HG03060 (cell line): ENCODE data around the gene GPS1.

Experiments used
- ATAC-seq: cut with Tn5 transposase; IDR thresholded peaks from one replicate; pipeline ENCODE4 v1.9.1; 2021; ENCODE audit warnings: low read depth, moderate number of reproducible peaks; ENCODE audit not compliant: unreplicated experiment

The GPS1 gene

DNA sequence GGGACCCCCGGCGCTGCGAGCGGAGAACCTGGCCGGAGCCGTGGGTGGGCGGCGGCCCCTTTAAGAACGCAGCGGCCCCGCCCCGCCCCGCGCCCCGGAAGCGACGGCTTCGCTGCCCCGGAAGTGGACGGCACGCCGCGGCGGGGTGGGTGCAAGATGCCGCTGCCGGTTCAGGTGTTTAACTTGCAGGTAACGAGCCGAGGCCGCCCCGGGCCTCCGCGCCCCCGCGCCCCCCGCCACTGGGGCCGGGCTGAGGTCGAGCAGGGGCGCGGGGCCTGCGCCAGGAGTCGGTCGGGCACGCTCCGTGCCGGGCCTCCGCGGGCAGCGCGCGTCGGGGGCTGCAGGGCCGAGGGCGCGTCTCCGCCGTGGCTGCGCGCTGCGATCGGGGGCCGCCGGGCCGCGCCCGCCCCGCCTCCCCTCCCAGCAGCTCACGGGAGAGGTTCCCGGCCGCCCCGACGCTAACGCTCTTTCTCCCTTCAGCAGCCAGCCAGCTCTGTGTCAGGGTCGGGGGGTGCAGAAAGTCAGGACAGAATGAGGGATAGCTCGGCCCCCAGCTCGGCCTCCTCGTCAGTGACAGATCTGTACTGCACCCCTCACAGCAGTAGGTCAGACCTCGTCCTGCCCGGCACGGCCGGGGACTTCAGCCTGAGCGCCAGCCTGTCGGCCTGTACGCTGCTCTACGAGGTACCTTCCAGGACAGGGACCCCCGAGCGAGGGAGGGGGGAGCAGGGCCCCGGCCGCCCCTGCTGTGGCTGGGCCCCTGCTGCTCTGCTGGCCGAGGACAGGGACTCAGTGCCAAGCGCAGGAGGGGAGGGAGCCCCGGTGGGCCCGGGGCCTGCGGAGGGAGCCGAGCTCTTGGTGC lies at the start of gene GPS1, which contains the start of gene RFNG:
GPS1 (plus strand) TSS at position 123 of the 862 bp plus-strand sequence; CDS start at position 157, 34 bp downstream.
RFNG (minus strand) TSS at position 36 of the 862 bp plus-strand sequence. CDS start 45 bp downstream, outside the sequence.
- no peak for ATAC-seq

DNA sequence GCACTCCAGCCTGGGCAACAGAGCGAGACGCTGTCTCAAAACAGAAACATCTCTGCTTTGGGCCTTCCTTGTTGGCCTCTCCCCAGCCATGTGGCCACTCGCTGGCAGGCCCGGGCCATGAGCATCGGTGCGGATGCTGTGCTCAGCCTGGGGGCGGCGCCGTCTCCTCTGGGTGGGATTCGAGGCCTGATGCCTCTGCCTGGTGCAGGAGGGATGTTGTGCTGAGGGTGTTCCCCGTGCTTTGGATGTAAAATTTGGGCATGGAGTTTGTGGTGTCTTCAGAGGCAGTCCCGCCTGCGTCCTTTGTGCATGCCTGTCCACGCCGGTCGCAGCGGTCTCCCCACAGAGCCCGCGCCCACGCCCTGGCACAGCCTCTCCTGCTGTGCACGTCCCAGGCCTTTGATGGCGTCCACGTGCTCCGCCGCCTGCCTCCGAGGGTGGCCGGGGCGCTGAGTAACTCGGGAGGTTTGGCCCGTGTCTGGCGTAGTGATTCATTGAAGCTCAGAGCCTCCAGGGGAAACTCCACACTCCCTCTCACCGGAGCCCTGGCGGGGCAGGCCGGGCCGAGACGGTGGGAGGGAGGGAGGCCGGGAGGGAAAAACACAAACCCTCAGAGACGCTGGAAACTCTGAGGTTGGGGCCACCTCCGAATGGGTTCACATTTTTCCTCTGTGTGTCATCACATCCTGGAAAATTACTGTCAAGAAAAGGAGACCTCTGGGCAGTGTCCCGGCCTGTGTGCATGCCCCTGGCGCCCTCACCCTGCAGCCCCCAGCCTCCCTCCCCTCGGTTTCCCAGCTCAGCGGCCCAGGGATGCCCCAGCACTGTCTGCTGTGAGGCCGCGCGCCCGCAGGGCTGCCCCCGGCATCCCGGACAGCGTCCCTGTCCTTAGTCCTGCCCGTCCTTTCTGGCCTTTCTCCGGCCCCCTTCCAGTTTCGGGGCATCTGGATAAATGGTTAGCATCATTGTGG lies 48.0 kb upstream of the GPS1 start:
- ATAC-seq = no peak

DNA sequence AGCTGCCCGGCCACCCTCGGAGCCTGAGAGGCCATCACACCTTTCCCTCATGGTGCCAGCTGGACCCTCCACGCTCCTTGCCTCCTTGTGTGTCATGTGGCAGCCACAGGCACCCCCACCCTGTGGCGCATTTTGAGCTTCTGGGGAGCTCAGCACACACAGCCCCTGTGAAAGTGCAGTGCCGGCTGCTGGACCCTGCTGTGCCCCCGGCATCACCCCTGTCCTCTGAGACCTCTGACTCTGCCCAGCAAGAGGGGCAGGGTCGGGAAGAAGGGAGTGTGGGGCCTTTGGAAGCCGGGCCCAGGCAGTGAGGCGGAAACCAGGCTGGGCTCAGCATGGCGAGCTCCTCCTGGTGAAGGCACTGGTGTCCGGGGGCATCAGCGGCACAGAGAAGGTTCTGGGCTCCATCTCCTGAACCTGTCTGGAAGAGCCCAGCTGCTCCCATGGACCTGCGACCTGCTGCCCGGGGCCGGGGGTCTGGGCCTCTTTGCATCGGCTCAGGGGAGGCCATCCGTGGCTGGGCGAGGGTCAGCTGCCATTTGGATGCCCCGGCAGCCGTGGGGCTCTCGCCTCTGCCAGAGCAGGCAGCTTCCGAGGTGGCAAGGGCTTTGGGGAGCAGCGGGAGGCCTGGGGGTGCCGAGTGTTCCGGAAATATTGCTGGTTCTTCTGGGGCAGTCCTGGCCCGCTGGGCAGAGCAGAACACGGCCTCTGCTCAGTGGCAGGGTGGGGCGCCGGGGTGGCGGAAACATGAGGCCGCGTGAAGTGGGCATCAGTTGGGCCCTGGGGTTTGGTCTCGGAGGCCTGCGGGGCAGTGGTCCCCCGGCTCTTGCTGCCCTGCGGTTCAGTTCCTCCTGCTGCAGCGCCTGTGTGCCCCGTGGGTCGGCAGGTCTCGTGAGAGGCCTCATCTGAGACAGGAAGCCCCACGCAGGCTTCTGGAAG lies 46.9 kb upstream of the GPS1 start:
- ATAC-seq = no peak

DNA sequence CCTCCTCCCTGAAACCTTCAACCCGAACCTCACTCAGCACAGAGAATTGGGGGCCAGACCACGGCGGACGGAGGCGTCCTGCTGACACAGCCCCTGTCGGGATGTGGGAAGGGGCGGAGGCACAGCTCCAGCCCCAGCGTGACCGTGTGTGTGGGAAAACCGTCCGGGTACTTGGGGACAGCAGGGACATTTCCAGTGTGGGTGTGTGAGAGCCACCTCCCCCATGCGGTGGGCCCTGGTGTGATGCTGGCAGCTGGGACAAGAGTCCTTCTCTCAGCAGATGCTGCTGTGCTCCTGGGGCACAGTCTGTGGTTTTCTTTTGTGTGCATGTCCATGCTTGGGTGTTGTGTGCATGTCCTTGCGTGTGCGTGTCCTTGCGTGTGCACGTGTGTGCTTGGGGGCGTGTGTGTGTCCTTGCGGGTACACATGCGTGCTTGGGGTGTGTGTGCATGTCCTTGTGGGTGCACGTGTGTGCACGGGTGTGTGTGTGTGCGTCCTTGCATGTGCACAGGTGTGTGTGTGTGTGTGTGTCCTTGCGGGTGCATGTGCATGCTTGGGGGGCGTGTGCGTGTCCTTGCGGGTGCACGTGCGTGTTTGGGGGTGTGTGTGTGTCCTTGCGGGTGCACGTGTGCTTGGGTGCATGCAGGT lies 45.9 kb upstream of the GPS1 start:
- ATAC-seq = no peak

DNA sequence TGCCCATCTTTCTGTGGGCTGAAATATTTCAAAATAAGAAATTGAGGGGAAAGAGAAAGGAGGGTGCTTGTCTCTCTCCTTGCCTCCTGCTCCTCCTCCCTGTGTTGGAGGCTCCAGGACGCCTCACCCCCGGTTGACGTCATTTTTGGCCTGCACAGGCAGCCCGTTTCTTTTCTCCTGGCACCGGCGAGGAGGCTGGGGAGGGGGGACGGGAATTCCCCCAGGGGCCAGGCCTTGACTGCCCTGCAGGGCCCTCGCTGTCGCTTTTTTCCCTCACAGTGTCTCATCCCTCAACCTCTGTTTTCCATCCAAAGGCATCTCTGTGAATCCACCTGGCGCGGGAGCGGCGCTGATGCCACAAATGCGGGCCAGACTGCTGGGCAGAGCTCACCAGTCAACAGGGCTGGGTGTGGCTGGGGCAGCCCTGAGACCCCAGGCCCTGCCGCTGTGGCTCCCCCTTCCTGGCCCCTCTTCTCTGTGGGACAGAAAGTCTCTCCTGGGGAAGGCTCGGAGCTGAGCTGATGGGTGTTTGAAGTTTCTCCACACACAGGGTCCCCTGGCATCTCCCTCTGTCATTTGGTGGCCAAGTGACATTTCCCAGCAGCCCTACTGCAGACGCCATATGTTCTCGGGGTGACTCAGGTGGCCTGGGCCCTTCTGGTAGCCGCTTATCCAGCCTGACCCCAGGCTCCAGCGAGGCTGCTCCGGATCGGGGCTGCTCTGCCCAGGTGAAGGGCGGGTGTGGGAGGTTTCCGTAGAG lies 45.0 kb upstream of the GPS1 start:
- no peak for ATAC-seq

DNA sequence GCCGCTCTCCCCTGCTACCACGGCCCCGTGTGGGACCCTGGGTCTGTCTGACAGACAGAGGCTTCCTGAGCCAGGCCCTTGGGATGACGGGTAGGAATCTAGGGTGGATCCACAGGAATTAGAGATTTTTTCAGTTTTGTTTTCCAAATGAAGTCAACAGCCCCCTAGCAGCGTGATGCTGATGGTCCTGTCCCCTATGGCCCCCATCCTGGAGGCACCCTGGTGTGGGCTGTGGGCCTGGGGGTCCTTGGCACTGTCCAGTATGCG lies 44.5 kb upstream of the GPS1 start:
- ATAC-seq = no peak

DNA sequence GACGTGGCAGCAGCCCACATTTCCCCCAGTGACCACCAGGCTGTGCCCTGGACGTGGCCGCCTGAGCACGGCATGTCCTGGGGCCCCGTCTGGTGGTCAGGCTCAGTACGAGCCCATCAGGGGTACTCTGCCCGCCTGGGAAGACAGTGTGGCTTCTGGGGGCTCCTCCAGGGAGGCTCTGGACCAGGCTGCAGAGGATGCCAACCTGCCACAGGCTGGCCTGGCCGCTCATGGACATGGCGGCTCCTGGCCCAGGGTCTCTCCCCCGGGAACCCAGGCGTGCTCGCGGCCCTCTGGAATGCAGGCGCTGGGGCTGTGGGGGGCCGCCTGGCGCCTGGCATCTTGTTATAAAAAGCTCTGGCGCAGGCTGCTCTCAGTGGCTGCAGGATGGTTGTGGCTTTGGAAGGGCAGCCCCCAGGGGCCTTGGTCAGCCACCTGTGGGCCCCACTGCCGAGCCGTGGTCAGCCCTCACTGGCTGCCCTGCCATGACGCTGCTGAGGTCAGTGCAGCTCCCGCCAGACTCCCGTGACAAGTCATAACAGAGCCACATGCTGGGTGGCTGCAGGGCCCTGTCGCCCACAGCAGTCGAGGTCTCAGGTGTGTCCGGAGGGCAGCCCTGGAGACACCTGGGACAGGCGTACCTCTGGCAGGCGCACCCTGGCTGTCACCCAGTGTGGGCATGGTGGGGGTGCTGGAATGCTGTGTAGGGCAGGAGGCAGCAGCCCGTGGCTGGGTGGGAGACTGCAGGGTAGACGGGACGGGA lies 44.0 kb upstream of the GPS1 start:
- no peak for ATAC-seq

DNA sequence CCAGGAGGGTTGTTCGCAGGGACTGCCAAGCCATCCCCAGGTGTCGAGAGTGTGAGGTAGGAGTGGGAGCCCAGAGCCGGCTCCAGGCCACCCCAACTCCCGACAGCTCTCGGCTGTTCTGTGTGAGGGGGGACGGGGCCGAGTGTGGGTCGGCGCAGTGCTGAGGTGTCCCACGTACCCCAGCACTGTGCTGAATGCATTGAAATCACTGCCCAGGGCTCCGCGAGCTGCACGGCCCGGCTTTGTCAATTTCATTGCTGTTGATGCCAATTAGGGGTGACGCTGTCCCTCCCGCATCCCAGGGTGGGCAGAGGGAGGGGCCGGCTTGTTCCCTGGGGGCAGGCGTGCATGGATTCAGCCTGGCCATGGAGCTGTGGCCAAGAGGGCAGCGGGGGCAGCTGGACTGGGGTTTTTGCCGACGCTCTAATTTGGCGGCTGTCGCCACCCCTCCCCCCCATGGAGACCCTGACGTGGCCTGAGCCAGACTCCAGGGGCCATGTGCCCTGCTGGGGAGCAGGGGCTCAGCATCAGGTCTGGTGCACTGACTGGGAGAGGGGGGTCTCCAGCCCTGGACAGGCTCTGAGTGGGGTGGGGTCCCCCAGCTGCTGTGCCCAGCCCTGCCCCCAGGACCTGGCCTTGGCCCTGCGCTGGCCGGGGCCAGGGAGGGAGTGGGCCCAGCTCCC lies 43.3 kb upstream of the GPS1 start:
- ATAC-seq = no peak

DNA sequence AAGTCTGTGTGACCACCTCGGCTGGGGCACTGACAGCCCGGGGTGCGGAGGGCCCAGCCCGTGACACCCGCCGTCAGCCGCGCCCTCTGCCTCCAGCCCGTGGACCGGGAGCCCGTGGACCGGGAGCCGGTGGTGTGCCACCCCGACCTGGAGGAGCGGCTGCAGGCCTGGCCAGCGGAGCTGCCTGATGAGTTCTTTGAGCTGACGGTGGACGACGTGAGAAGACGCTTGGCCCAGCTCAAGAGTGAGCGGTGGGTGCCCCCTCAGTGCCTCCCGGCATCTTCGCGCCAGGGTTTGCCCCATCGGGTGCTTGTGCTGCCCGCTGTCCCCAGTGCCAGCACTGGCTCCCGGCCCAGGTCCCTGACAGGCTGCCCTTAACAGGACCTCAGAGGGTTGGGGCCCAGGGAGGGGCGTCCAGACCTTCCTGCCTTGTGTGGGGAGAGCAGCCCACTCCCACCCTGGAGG lies 42.7 kb upstream of the GPS1 start:
- no peak for ATAC-seq

DNA sequence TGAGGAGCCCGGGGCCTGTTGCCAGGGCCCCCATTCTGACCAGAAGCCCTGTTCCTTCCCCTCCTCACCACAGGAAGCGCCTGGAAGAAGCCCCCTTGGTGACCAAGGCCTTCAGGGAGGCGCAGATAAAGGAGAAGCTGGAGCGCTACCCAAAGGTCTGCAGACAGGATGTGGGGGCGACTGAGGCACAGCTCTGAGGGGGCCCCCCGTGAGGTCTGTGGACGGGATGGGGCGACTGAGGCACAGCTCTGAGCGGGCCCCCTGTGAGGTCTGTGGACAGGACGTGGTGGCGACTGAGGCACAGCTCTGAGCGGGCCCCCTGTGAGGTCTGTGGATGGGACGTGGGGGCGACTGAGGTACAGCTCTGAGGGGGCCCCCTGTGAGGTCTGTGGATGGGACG lies 42.3 kb upstream of the GPS1 start:
- no peak for ATAC-seq

DNA sequence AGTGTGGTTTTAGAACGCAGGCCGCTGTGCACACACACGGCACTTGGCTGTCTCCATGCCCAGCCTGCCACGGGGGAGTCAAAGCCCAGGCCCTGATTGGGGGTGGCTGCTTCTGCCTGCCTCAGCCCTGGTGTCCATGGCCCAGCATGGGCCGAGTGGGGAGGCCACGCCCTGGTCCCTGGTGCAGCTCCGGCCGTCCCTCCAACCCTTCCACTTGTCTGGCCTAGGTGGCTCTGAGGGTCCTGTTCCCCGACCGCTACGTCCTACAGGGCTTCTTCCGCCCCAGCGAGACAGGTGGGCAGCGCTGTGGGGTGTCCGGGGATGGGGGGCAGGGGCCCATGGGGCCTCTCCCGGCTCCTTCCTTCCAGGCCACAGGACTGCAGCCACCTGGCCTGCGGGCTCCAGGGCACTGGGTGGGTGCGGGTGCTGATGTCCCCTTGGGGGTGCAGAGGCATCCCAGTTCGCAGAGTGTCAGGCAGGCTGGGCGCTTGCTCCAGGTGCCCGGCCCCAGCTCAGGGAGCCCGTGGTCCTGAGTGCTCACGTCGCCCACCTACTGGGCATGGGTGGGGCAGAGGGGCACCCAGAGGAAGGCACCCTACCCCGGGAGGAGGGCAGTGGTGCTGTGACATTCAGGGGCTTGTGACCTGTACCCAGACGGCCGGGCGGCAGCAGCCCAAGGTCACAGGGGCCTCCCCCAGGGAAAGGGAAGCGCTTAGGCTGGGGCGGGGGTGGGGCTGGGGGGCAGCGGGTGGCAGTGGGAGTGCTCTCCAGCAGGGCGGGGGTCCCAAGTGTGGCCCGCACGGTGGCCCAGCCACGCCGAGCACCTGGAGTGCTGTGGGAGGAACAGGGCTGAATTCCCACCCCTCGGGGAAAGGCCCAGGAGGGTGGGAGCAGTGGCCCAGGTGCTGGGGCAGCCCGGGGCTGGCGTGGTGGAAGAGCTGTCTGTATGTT lies 40.8 kb upstream of the GPS1 start:
- ATAC-seq = no peak

DNA sequence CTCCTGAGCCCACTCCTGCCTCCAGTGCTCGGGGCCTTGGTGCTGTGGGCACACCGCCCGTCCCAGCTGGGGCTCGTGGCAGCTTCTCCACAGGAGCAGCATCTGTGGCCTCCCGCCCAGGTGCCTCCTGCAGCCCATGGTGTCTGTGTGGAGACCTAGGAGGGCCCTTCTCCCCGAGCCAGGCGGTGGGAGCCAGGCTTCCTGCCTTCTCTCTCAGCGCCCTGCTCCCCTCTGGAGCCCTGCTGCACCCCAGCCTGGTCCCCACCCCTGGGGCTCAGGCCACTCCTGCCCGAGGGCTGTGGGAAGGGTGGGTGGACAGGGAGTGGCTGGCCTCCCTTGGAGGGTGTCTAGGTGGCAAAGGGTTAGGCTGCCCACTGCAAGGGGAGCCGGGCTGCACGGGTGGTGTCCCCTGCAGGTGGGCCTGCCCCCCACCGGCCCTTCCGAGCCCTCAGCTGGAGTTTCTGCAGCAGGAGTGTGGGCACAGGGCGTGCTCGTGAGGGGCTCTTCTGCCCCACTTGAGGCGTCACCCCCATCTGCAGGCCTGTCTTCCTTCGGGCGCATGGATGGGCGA lies 40.0 kb upstream of the GPS1 start:
- ATAC-seq = no peak

DNA sequence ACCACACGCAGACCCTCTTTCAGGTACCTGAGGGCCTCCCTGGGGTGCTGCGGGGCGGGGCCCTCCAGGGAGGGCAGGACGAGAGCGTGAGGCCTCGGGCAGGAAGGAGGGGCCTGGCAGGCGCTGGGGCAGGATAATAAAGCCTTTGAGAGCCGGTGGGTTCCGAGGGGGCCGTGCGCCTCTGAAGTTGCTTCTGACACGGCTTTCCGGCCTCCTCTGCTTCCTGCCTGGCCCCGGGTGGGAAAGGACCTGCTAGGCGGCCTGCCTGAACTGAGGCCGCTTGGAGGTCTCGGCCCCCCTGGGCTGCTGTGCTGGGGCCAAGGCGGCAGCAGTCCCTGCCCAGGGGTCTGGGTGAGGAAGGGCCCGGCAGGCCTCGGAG lies 39.4 kb upstream of the GPS1 start:
- no peak for ATAC-seq

DNA sequence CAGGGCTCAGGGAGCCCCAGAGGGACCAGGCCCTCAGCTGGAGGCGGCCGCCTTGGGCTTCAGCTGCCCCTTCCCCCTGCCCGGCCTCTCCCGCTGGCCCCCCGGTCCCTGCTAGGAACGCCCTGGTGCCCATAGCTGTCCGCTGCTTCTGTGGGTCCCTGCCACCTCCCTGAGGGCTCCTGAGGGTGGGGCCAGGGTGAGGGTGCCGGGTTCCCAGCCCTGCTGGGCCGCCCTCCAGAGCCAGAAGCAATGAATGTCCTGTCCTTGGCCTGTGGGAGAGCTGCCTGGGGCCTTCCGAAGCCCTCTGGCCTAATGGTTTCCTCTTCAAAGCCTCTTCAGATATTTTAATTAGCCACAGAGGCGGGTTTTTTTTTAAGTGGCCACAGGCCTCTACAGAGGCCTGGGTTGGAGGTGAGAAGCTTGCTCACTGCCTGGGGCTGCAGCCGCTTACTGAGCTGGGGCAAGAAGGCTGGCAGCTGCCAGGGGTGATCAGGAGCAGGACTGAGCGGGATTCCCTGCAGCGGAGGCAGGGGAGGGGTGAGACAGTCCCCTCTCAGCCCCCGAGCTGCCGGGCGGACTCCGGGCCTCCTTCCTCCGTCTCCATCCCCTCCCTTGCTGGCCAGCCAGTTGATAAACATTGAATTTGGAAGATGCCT lies 38.9 kb upstream of the GPS1 start:
- no peak for ATAC-seq

DNA sequence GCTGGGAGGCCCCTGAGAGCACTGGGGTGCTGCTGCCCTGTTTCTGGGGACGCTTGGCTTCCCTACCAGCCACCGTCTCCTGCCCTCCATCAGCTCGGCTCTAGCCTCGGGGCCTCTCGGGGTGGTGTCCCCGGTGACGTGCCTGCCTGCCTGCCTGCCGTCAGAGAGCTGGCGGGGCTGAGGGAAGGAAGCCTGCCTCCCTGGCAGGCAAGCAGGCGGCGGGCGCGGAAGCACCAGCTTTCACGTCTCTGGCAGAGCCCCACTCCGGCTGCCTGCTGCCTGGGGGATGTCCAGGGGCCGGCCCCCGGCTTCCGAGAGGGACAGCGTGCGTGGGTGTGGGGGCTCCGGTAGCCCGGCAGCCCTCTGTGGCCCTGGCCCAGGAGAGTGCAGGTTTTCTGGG lies 38.4 kb upstream of the GPS1 start:
- ATAC-seq = no peak

DNA sequence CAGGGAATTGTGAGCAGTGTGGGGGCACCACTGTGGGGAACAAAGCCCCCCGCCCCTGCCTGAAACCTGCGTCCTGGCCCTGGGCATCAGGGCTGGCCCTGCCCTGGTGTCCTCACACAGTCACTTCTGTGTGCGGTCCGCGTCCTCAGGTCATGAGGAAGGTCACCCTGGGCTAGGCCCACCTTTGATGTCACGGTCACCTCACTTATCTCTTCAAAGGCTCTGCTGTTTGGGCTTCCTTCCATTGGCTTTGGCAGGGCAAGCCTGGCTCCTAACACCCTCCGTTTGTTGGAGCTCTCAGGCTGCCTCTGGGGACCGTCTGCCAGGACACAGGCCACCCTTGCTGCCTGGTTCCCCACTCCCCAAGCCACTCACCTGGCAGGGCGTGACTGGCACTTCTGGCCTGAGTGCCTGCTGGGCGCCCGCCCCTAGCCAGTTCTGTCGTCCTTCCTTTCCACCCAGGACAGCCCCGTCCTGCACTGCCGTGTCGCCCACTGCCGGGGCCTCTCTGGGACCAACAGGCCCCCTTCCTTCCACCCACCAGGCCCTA lies 37.9 kb upstream of the GPS1 start:
- ATAC-seq = no peak
